CD14-positive monocyte (primary cell): Measurements from ENCODE around the gene SLC1A2. TPM values are rescaled to one million over a fixed set of nuclear protein-coding genes. Genes with fewer than 3 reads are reported as not detected.

Experiments
- DNase-seq, 3 donors: peaks; one replicate each; pipeline ENCODE4 v3.0.0-alpha.2; 2011 to 2022
- H2AFZ ChIP-seq: 2 replicates; pipeline ENCODE4 v1.6.0; 2012; ENCODE audit warnings: mild to moderate bottlenecking, low read depth, low read length, inconsistent platforms; ENCODE audit not compliant: insufficient read depth, poor library complexity, severe bottlenecking
- H3K27ac ChIP-seq, 2 donors: 1 replicate in 1 of 2; 2 replicates in 1 of 2; pipeline ENCODE4 v1.5.1; 2012 to 2013; ENCODE audit warnings: low read length in 2 of 2, control low read depth in 1 of 2, inconsistent platforms in 1 of 2, low read depth in 1 of 2, mild to moderate bottlenecking in 1 of 2
- H3K27me3 ChIP-seq, 2 donors: one replicate each; pipeline versions ENCODE4 v1.6.0 to v1.6.1; 2011 to 2013; ENCODE audit warnings: low read length in 2 of 2; ENCODE audit not compliant: control insufficient read depth in 2 of 2, insufficient read depth in 2 of 2
- H3K36me3 ChIP-seq, 2 donors: replicated peaks in 1 of 2; 1 replicate in 1 of 2; 2 replicates in 1 of 2; pipeline versions ENCODE4 v1.5.1 to v1.6.1; 2012 to 2013; ENCODE audit warnings: low read length in 2 of 2, control low read depth in 1 of 2, inconsistent platforms in 1 of 2, mild to moderate bottlenecking in 1 of 2; ENCODE audit not compliant: insufficient read depth in 2 of 2, control insufficient read depth in 1 of 2
- H3K4me1 ChIP-seq, 2 donors: 1 replicate in 1 of 2; 2 replicates in 1 of 2; pipeline versions ENCODE4 v1.5.1 to v1.6.1; 2012 to 2013; ENCODE audit warnings: low read length in 2 of 2, control low read depth in 1 of 2, inconsistent platforms in 1 of 2, mild to moderate bottlenecking in 1 of 2, moderate library complexity in 1 of 2; ENCODE audit not compliant: insufficient read depth in 2 of 2, control insufficient read depth in 1 of 2
- H3K4me2 ChIP-seq: replicated peaks from 2 replicates; pipeline ENCODE3; 2012; ENCODE audit warnings: low read length, moderate library complexity, mild to moderate bottlenecking; ENCODE audit not compliant: poor library complexity, severe bottlenecking; ENCODE audit errors: extremely low read depth
- H3K4me3 ChIP-seq, 3 experiments: fragments of 200-600 bp in 1 of 3; sonication (generic) in 1 of 3; replicated peaks in 1 of 3; 1 replicate in 2 of 3; 2 replicates in 1 of 3; pipeline ENCODE4 v1.5.1; 2011 to 2013; ENCODE audit warnings: low read length in 3 of 3, mild to moderate bottlenecking in 3 of 3, control low read depth in 2 of 3, low read depth in 2 of 3, inconsistent platforms in 1 of 3, moderate library complexity in 1 of 3
- H3K79me2 ChIP-seq: 2 replicates; pipeline ENCODE4 v1.6.0; 2012; ENCODE audit warnings: mild to moderate bottlenecking, control low read depth, inconsistent platforms, low read length, moderate library complexity; ENCODE audit not compliant: insufficient read depth
- H3K9ac ChIP-seq: 2 replicates; pipeline ENCODE4 v1.6.0; 2017; ENCODE audit warnings: low read length, mild to moderate bottlenecking; ENCODE audit not compliant: insufficient read depth, poor library complexity, severe bottlenecking
- H3K9me3 ChIP-seq, 2 donors: replicated peaks in 1 of 2; 1 replicate in 1 of 2; 2 replicates in 1 of 2; pipeline versions ENCODE4 v1.5.1 to v1.6.1; 2012 to 2013; ENCODE audit warnings: low read length in 2 of 2, control low read depth in 1 of 2; ENCODE audit not compliant: control insufficient read depth in 1 of 2, insufficient read depth in 1 of 2
- H4K20me1 ChIP-seq: 2 replicates; pipeline ENCODE4 v1.6.0; 2012; ENCODE audit warnings: mild to moderate bottlenecking, low read length, control low read depth, moderate library complexity; ENCODE audit not compliant: insufficient read depth
- H3K27ac Mint-ChIP-seq, 7 donors: one replicate each; pipeline ENCODE4 v1.8.0; 2020; ENCODE audit warnings: mild to moderate bottlenecking in 7 of 7, mixed read lengths in 7 of 7, moderate library complexity in 6 of 7, inconsistent platforms in 2 of 7
- H3K27me3 Mint-ChIP-seq, 3 donors: one replicate each; pipeline ENCODE4 v1.8.0; 2021 to 2022; ENCODE audit warnings: low read depth in 3 of 3, mild to moderate bottlenecking in 3 of 3, mixed read lengths in 3 of 3, moderate library complexity in 3 of 3, inconsistent platforms in 1 of 3
- H3K36me3 Mint-ChIP-seq, 2 donors: one replicate each; pipeline ENCODE4 v1.8.0; 2020; ENCODE audit warnings: mixed read lengths in 2 of 2, inconsistent platforms in 1 of 2, mild to moderate bottlenecking in 1 of 2
- H3K4me1 Mint-ChIP-seq: one replicate; pipeline ENCODE4 v1.8.0; 2020; ENCODE audit warnings: mild to moderate bottlenecking, mixed read lengths
- H3K4me3 Mint-ChIP-seq, 2 donors: one replicate each; pipeline ENCODE4 v1.8.0; 2020; ENCODE audit warnings: mild to moderate bottlenecking in 2 of 2, mixed read lengths in 2 of 2, moderate library complexity in 1 of 2
- H3K9me3 Mint-ChIP-seq, 7 donors: one replicate each; pipeline ENCODE4 v1.8.0; 2020 to 2022; ENCODE audit warnings: mixed read lengths in 7 of 7, mild to moderate bottlenecking in 6 of 7, moderate library complexity in 6 of 7, inconsistent platforms in 2 of 7
- WGBS: methylation state at CpG from one replicate; pipeline ENCODE4 v1.1.5; 2013; ENCODE audit warnings: missing lambda C conversion rate; ENCODE audit not compliant: insufficient coverage; 5-methylcytosine and 5-hydroxymethylcytosine counted together
- intact Hi-C, 2 donors: fragments of 100-400 bp; cut with micrococcal nuclease; formaldehyde crosslinking; loops; one replicate each; pipeline versions ENCODE4 v1.15.0 to v1.15.1; 2023
- polyA plus RNA-seq, 3 donors: library from polyadenylated mRNA; depleted of rRNA in 1 of 3; unstranded in 2 of 3; stranded (reverse) in 1 of 3; fragments of 300-500 nt in 2 of 3; fragments of >200 nt in 1 of 3; fragmentation: Illumina TruSeq in 2 of 3; gene quantifications; 1 replicate in 2 of 3; 2 replicates in 1 of 3; pipeline ENCODE4 v1.2.3, GENCODE V29; 2012 to 2021
- TF ChIP-seq, protein P1 (sequence below): fragments of 200-600 bp; IDR thresholded peaks from one replicate; pipeline ENCODE4 v1.8.0; 2022; ENCODE audit warnings: antibody characterized with exemption, mild to moderate bottlenecking

Gene SLC1A2
- polyA plus RNA-seq, 3 donors = 0.07 TPM; not detected in 2

DNA sequence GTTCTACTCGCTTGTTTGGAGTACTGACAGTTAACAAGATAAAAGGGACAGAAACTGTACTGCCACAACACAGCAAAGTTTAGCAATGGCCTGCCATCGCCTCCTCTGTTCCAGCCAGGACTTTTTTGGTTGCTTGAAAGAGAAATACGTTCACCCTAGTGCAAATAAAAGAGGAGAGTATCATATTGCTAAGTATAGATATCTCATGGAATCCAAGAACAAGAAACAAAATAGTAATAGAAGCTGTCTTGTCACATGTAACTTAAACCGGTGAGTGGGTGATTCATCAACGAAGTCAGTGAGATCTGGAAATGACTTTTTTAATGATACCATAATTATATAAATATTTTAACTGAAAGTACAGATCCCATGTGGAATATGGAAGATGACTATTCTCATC, 35.4 kb downstream of the SLC1A2 start:
- no peaks in the 10 kb centered on the region for H3K9me3 Mint-ChIP-seq
- peaks cover 3% of the 10 kb centered on the region for H3K4me1 Mint-ChIP-seq
- TF ChIP-seq, protein P1, sequence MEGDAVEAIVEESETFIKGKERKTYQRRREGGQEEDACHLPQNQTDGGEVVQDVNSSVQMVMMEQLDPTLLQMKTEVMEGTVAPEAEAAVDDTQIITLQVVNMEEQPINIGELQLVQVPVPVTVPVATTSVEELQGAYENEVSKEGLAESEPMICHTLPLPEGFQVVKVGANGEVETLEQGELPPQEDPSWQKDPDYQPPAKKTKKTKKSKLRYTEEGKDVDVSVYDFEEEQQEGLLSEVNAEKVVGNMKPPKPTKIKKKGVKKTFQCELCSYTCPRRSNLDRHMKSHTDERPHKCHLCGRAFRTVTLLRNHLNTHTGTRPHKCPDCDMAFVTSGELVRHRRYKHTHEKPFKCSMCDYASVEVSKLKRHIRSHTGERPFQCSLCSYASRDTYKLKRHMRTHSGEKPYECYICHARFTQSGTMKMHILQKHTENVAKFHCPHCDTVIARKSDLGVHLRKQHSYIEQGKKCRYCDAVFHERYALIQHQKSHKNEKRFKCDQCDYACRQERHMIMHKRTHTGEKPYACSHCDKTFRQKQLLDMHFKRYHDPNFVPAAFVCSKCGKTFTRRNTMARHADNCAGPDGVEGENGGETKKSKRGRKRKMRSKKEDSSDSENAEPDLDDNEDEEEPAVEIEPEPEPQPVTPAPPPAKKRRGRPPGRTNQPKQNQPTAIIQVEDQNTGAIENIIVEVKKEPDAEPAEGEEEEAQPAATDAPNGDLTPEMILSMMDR = no peak
- Histone ChIP-seq H3K36me3 (no peaks in the 10 kb centered on the region), H3K27ac (no peak overlapping the region), H3K79me2 (no peaks in the 10 kb centered on the region), H3K27me3 (no peaks in the 10 kb centered on the region), H2AFZ (no peak overlapping the region), H3K4me3 (no peak overlapping the region), H3K4me1 (no peaks in the 10 kb centered on the region), H3K4me2 (no peak overlapping the region), H3K9me3 (no peaks in the 10 kb centered on the region), H4K20me1 (no peaks in the 10 kb centered on the region), H3K9ac (no peak overlapping the region)
- H3K4me3 Mint-ChIP-seq = no peak overlapping the region
- peaks cover 3 to 4% (median 3%) of the 10 kb centered on the region in 3 donors for H3K27me3 Mint-ChIP-seq
- H3K27ac Mint-ChIP-seq = no peak overlapping the region
- WGBS = no CpG with 5 or more reads among the region's 5 CpGs
- H3K36me3 Mint-ChIP-seq = no peaks in the 10 kb centered on the region
- no peak for DNase-seq
- intact Hi-C loops = loop anchor here (10.0 kb wide), 2 partner anchors 209 to 239 kb away; no protein-coding TSS in a partner anchor

- 96% methylated on average over 2 of the region's 4 CpGs for WGBS
- Mint-ChIP-seq H3K9me3 (no peaks in the 10 kb centered on the region), H3K4me1 (no peaks in the 10 kb centered on the region), H3K36me3 (no peaks in the 10 kb centered on the region), H3K27me3 (peaks cover 3 to 6% (median 5%) of the 10 kb centered on the region in 3 donors), H3K27ac (no peak overlapping the region), H3K4me3 (no peak overlapping the region)
- Histone ChIP-seq H3K4me3 (no peak overlapping the region), H3K9ac (no peak overlapping the region), H3K9me3 (no peaks in the 10 kb centered on the region), H3K27ac (no peak overlapping the region), H3K79me2 (no peaks in the 10 kb centered on the region), H3K4me1 (no peaks in the 10 kb centered on the region), H3K27me3 (no peaks in the 10 kb centered on the region), H3K4me2 (no peak overlapping the region), H2AFZ (no peak overlapping the region), H4K20me1 (no peaks in the 10 kb centered on the region), H3K36me3 (no peaks in the 10 kb centered on the region)
- TF ChIP-seq, protein P1 = no peak
- intact Hi-C loops = loop anchor here (10.0 kb wide), 2 partner anchors 207 to 237 kb away; no protein-coding TSS in a partner anchor
- DNase-seq = no peak
Observed at GRCh38 chr11:35381709-35382322, 37.5 kb downstream of the SLC1A2 start.
